AG20443 (cell line): ENCODE results near the gene PLA2G12B.
"Not testable (repeated sequence)": the region's sequence is repeated elsewhere in the genome, so short reads cannot be mapped to it uniquely, and the experiment has no call there.

Experiments used
- DNase-seq: peaks from one replicate; pipeline ENCODE4 v3.0.0; 2012; ENCODE audit warnings: low spot score, mixed read lengths

The PLA2G12B gene

GRCh38 chr10:72935361-72935760, 19.2 kb downstream of the PLA2G12B start:
- DNase-seq, result no peak

GRCh38 chr10:72932259-72933015, 22.2 kb downstream of the PLA2G12B start:
- no peak for DNase-seq

- no peak for DNase-seq
Observed at GRCh38 chr10:72930276-72930675, 24.3 kb downstream of the PLA2G12B start.

GRCh38 chr10:72928798-72929197, 25.8 kb downstream of the PLA2G12B start:
- no peak for DNase-seq

GRCh38 chr10:72927485-72927884, 27.1 kb downstream of the PLA2G12B start:
- no peak for DNase-seq

GRCh38 chr10:72925951-72926465, 28.6 kb downstream of the PLA2G12B start:
- no peak for DNase-seq

- DNase-seq, result no peak
Observed at GRCh38 chr10:72924351-72924750, 30.3 kb downstream of the PLA2G12B start.

- not testable (repeated sequence) for DNase-seq
Observed at GRCh38 chr10:72921147-72921683, 33.4 kb downstream of the PLA2G12B start.

GRCh38 chr10:72918352-72918751, 36.3 kb downstream of the PLA2G12B start:
- no peak for DNase-seq

GRCh38 chr10:72917803-72918332, 36.7 kb downstream of the PLA2G12B start:
- DNase-seq, result not testable (repeated sequence)

- DNase-seq, result not testable (repeated sequence)
Observed at GRCh38 chr10:72917201-72917600, 37.4 kb downstream of the PLA2G12B start.

GRCh38 chr10:72913287-72913686, 41.3 kb downstream of the PLA2G12B start:
- DNase-seq, result no peak

- DNase-seq, result no peak
Observed at GRCh38 chr10:72912736-72913135, 41.9 kb downstream of the PLA2G12B start.

- DNase-seq, result no peak
Observed at GRCh38 chr10:72911758-72912157, 42.8 kb downstream of the PLA2G12B start.

- DNase-seq, result no peak
Observed at GRCh38 chr10:72910705-72911104, 43.9 kb downstream of the PLA2G12B start.

- DNase-seq, result no peak
Observed at GRCh38 chr10:72906446-72906845, 48.2 kb downstream of the PLA2G12B start.

GRCh38 chr10:72904806-72905205, 49.8 kb downstream of the PLA2G12B start:
- DNase-seq, result no peak

- DNase-seq, result not testable (repeated sequence)
Observed at GRCh38 chr10:72903941-72904446, 50.6 kb downstream of the PLA2G12B start.

- DNase-seq, result no peak
Observed at GRCh38 chr10:72899545-72899944, 55.1 kb downstream of the PLA2G12B start.

GRCh38 chr10:72898616-72899015, 56.0 kb downstream of the PLA2G12B start:
- DNase-seq, result no peak

- no peak for DNase-seq
Observed at GRCh38 chr10:72895236-72895850, 59.3 kb downstream of the PLA2G12B start.

- no peak for DNase-seq
Observed at GRCh38 chr10:72893136-72893798, 61.3 kb downstream of the PLA2G12B start, which contains the start of gene OIT3. TSS of gene OIT3 (plus strand) at chr10:72893739. CDS start at chr10:72893799, 60 bp downstream.
